CD4-positive, alpha-beta T cell treated with Interleukin-4 for 4 hours (primary cell): ENCODE measurements around the gene ATIC.

ENCODE experiments used
- DNase-seq: peaks from one replicate; pipeline ENCODE4 v3.0.0-alpha.2; 2020

ATIC gene

GRCh38 chr2:215311625-215312396 lies at the start of gene ATIC:
TSS of gene ATIC (plus strand) at chr2:215312059. CDS start at chr2:215312143, 84 bp downstream.
- peak; percentile 89 for DNase-seq

GRCh38 chr2:215262303-215262702 lies 49.6 kb upstream of the ATIC start:
- no peak for DNase-seq

- DNase-seq, result no peak
Measured at GRCh38 chr2:215262741-215263362, 49.0 kb upstream of the ATIC start.

DNA sequence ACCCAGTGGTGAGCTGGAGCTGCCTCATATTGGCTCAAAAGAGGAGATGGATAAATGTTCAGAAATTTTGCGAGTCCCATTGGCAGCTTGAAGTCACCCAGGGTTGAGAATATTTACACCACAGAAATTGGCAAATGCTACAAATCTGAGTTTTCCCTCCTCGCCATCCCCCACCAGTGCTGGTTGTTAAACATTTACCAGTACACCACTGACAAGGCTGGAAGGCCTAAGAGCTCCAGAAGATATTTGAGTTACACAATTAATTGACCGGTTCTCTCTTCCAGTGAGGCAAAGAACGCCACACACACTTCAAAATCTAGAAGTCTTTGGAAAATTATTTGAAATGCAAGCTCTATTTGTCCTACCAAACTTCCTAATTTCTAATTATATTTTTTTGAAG lies 47.5 kb upstream of the ATIC start:
- DNase-seq, result no peak

DNA sequence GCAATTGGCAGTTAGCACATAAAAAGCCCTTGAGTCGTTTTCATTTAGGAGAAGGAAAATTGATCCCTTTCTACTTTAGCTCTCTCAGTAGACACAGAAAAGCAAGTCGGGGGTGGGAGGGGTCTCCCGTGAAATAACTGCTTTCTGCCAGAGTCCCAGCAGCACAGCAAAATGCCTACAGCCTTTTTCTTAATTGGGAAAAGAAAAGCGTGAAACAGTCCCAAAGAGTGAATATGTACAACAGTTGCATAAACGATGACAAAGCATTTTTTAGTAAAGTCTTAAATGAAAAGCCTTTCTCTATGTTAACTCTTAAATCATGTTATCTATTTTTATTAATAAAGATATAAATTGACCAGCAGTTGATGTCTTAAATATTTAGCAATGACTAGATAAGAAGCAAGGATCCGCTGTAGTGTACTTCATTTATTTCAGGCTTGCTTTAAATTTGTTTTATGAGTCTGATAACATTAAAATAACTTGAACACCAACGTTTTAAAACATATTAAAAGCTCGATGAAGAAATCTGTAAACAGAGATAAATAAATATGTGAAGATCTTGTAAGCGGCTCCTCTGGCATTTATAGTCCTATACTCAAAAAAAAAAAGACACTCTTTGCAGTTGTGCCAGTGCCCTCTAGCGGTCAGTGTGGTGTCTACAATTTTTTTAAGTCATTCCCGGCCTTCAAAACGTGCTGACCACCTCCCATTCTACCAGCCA lies 42.3 kb upstream of the ATIC start:
- DNase-seq, result peak; percentile 67

DNA sequence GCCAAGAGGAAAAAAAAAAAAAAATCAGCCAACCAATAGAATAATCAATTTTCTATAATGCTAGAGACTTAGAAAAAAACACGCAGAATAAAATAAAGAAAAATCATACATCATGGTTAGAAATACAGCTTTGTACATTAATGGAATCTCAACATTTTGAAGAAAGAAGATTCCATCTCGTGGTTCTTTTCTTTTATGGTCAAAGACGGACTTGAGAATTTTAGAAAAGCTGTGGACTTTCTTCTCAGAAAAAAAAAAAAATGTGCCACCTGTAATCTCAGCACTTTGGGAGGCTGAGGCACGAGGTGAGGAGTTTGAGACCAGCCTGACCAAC lies 41.8 kb upstream of the ATIC start:
- no peak for DNase-seq

GRCh38 chr2:215271446-215271845 lies 40.4 kb upstream of the ATIC start:
- no peak for DNase-seq

DNA sequence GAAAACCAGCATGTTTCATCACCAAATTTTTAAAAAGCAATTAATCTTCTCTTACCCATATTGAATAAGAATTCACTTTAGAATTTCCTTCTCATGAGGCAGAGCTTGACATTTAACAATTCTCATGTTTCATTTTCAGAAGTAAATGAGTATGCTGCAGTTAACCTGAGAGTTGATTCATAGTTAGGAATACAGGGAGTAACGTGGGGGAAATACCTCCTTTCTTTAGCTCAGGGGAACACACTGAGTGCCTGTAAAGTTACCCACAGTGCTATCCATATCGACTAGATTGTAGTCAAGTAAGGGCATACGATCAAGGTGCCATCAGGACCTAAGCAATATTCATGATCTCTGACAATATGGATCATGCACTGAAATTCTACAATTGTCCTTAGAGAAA lies 38.9 kb upstream of the ATIC start:
- no peak for DNase-seq

DNA sequence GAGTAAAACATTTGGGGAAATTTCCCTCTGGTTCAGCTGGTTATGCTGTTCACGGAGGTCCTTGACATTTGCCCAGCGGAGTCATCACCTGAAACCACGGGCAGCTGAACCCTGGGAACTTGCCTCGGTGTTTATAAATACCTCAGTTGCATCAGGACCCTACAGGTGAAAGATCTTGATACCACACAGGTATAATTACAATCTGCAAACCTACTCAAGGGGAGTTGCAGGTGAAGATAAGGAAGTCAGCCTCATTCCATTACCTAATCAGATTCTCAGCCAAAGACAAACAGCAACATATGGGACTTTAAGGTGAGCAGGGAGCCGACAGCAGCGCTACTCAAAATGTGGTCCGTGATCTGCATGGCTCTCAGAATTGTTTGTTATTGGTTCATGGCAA lies 37.0 kb upstream of the ATIC start:
- no peak for DNase-seq

DNA sequence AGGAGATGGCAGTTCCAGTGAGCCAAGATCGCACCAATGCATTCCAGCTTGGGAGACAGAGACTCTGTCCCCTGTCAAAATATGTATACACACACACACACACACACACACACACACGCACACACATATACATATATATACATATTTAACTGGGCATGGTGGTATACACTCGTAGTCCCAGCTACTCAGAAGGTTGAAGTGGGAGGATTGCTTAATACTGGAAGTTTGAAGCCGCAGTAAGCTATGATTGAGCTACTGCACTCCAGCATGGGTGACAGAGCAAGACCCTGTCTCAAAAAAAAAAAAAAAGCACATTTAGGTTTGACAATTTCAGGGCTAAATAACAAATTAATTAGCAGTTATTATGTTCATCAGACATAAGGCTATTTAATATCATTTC lies 36.0 kb upstream of the ATIC start:
- no peak for DNase-seq

GRCh38 chr2:215277944-215278343 lies 33.9 kb upstream of the ATIC start:
- no peak for DNase-seq

DNA sequence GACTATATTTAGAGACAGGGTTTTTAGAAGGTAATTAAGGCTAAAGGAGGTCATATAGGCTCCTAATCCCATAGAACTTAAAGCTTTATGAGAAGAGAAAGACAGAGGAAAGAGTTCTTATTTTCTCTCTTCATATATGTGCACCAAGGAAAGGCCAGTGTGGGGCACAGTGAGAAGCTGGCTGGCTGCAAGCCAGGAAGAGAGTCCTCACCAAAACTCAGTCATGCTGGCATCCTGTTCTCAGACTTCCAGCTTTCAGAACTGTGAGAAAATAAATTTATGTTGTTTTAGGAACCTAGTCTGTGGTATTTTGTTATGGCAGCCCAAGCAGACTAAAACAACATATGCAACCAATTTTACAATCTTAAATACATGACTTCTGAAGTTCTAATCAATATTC lies 31.5 kb upstream of the ATIC start:
- DNase-seq, result no peak

DNA sequence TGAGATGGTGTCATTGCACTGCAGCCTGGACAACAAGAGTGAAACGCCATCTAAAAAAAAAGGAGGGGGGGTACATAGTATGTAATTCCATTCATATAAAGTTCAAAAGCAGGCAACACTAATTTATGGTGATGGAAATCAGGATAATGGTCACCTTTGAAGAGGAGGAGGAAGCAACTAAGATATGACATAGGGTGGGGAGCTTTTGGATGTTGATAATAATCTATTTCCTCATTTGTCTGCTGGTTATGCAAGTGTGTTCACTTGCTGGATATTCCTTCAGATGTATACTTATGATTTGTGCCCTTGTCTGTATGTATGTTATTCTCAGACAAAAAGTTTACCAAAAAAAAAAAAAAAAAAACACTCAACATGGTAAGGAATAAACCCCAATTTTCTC lies 28.6 kb upstream of the ATIC start:
- no peak for DNase-seq

- DNase-seq, result no peak
Measured at GRCh38 chr2:215286309-215286708, 25.6 kb upstream of the ATIC start.

GRCh38 chr2:215288112-215288815 lies 23.6 kb upstream of the ATIC start:
- DNase-seq, result no peak

GRCh38 chr2:215290980-215291599 lies 20.8 kb upstream of the ATIC start:
- DNase-seq, result no peak

GRCh38 chr2:215293879-215294278 lies 18.0 kb upstream of the ATIC start:
- no peak for DNase-seq

DNA sequence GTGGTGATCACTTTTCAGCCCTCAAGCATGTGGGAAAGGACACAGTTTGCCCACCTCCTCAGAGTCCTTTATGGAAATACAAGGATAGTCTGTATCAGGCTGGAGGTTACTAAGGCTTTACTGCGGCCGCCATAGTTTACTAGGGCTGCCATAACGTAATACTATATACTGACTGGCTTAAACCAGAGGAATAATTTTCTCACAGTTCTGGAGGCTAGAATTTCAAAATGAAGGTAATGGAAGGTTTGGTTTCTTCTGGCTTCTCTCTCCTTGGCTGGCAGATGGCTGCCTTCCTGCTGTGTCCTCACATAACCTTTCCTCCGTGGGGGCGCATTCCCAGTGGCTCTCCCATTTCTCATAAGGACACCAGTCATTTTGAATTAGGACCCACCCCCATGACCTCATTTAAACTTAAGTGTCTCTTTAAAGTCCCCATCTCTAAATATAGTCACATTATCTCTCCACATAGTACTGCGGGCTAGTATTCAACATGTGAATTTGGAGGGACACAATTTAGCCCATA lies 12.5 kb upstream of the ATIC start:
- no peak for DNase-seq

GRCh38 chr2:215301994-215302393 lies 9.9 kb upstream of the ATIC start:
- no peak for DNase-seq

- peak; percentile 11 for DNase-seq
Measured at GRCh38 chr2:215311259-215311624, 617 bp upstream of the ATIC start.

- no peak for DNase-seq
Measured at GRCh38 chr2:215313255-215313613, 1.4 kb downstream of the ATIC start.

- DNase-seq, result no peak
Measured at GRCh38 chr2:215314896-215315295, 3.0 kb downstream of the ATIC start.

DNA sequence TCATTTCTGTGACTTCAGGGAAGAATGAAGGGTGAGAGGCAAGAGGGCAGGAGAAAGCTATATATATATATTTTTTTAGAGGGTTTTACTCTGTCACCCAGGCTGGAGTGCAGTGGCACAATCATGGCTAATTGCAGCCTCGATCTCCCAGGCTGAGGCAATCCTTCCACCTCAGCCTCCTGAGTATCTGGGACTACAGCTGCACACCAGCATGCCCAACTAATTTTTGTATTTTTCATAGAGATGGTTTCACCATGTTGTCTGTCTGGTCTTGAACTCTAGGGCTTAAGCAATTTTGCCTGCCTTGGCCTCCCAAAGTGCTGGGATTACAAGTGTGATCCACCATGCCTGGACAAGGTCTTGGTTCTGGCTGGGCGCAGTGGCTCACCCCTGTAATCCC lies 3.4 kb downstream of the ATIC start:
- no peak for DNase-seq
